SK-N-SH (cell line): ENCODE results near the gene IGSF11. TPM values are rescaled to one million over a fixed set of nuclear protein-coding genes. Genes with fewer than 3 reads are reported as not detected.

Experiments used
- CTCF ChIA-PET: fragments of 300-600, 350-600 bp; formaldehyde crosslinking; extraction: SDS; loops from one replicate; lab custom pipeline; 2021; lab: Yijun Ruan, JAX
- POLR2A ChIA-PET: fragments of 350-600 bp; sonication (Branson Sonifier 250); formaldehyde crosslinking; extraction: SDS; loops from one replicate; lab custom pipeline; 2020; ENCODE audit warnings: antibody characterized with exemption, inconsistent platforms; lab: Yijun Ruan, JAX
- DNase-seq: peaks from one replicate; pipeline ENCODE4 v3.0.0; 2012
- H2AFZ ChIP-seq: fragments of 200-600 bp; sonication (generic); 2 replicates; pipeline ENCODE4 v1.8.1; 2016; ENCODE audit warnings: antibody characterized with exemption, mild to moderate bottlenecking, low read depth
- H3F3A ChIP-seq: fragments of 200-600 bp; sonication (generic); replicated peaks from 2 replicates; pipeline ENCODE3; 2016; ENCODE audit warnings: antibody characterized with exemption, mild to moderate bottlenecking; ENCODE audit not compliant: insufficient read depth
- H3K27ac ChIP-seq, 2 experiments: fragments of 200-500 bp in 1 of 2; fragments of 200-600 bp in 1 of 2; sonication (Bioruptor generic) in 1 of 2; sonication (generic), shearing (Covaris generic) in 1 of 2; 2 replicates each; pipeline versions ENCODE4 v1.5.1 to v1.6.1; 2014 to 2016; ENCODE audit warnings: low read depth in 2 of 2, inconsistent platforms in 1 of 2, low read length in 1 of 2, mild to moderate bottlenecking in 1 of 2, mixed read lengths in 1 of 2
- H3K27me3 ChIP-seq: fragments of 200-600 bp; sonication (generic), shearing (Covaris generic); 2 replicates; pipeline ENCODE4 v1.6.1; 2016; ENCODE audit warnings: mixed run types; ENCODE audit not compliant: insufficient read depth
- H3K36me3 ChIP-seq, 2 experiments: fragments of 200-500 bp in 1 of 2; fragments of 200-600 bp in 1 of 2; sonication (Bioruptor generic) in 1 of 2; sonication (generic) in 1 of 2; replicated peaks in 1 of 2; 2 replicates each; pipeline versions ENCODE3 to v1.5.1; 2014 to 2016; ENCODE audit warnings: low read length in 1 of 2, mild to moderate bottlenecking in 1 of 2; ENCODE audit not compliant: insufficient read depth in 2 of 2, control insufficient read depth in 1 of 2
- H3K4me1 ChIP-seq, 2 experiments: fragments of 200-500 bp in 1 of 2; fragments of 200-600 bp in 1 of 2; sonication (Bioruptor generic) in 1 of 2; sonication (generic), shearing (Covaris generic) in 1 of 2; 2 replicates each; pipeline versions ENCODE4 v1.5.1 to v1.6.1; 2014 to 2016; ENCODE audit warnings: low read depth in 1 of 2, low read length in 1 of 2, mixed run types in 1 of 2; ENCODE audit not compliant: insufficient read depth in 2 of 2, control insufficient read depth in 1 of 2
- H3K4me2 ChIP-seq: fragments of 200-600 bp; sonication (generic), shearing (Covaris generic); 2 replicates; pipeline ENCODE4 v1.6.1; 2017; ENCODE audit warnings: mixed run types
- H3K4me3 ChIP-seq, 2 experiments: fragments of 200-500 bp in 1 of 2; fragments of 200-600 bp in 1 of 2; sonication (Bioruptor generic) in 1 of 2; sonication (generic), shearing (Covaris generic) in 1 of 2; 2 replicates each; pipeline versions ENCODE4 v1.5.1 to v1.8.1; 2014 to 2016; ENCODE audit warnings: low read depth in 2 of 2, inconsistent platforms in 1 of 2, low read length in 1 of 2, mild to moderate bottlenecking in 1 of 2, mixed read lengths in 1 of 2, moderate library complexity in 1 of 2
- H3K79me2 ChIP-seq: fragments of 200-600 bp; sonication (generic); 2 replicates; pipeline ENCODE4 v1.8.1; 2017; ENCODE audit warnings: mild to moderate bottlenecking; ENCODE audit not compliant: insufficient read depth
- H3K9ac ChIP-seq: fragments of 200-600 bp; sonication (generic); 2 replicates; pipeline ENCODE4 v1.6.1; 2017; ENCODE audit warnings: mixed run types
- H3K9me2 ChIP-seq: fragments of 200-600 bp; sonication (generic); 2 replicates; pipeline ENCODE4 v1.6.1; 2017; ENCODE audit warnings: mixed run types
- H3K9me3 ChIP-seq: fragments of 200-600 bp; sonication (generic); 2 replicates; pipeline ENCODE4 v1.6.1; 2017; ENCODE audit warnings: mixed run types, mild to moderate bottlenecking, moderate library complexity
- H4K20me1 ChIP-seq: fragments of 200-600 bp; sonication (generic); 2 replicates; pipeline ENCODE4 v1.6.1; 2017; ENCODE audit warnings: mild to moderate bottlenecking, mixed run types; ENCODE audit not compliant: insufficient read depth
- CTCF ChIP-seq: fragments of 200-600 bp; sonication (generic); IDR thresholded peaks from 2 replicates; pipeline ENCODE4 v1.6.1; 2017; ENCODE audit warnings: antibody characterized with exemption, mild to moderate bottlenecking, moderate library complexity
- EP300 ChIP-seq, 2 experiments: IDR thresholded peaks; 2 replicates each; pipeline versions ENCODE4 v1.4.0 to v1.6.1; 2012; ENCODE audit warnings: borderline replicate concordance in 1 of 2, low read depth in 1 of 2, low read length in 1 of 2
- FOSL2 ChIP-seq: IDR thresholded peaks from 2 replicates; pipeline ENCODE4 v1.4.0; 2012; ENCODE audit warnings: low read depth, mild to moderate bottlenecking, moderate library complexity, borderline replicate concordance
- FOXJ3 ChIP-seq: sonication (generic); formaldehyde crosslinking; IDR thresholded peaks from 2 replicates; pipeline ENCODE4 v1.5.1; 2020; ENCODE audit warnings: mild to moderate bottlenecking, missing genetic modification reagents
- FOXM1 ChIP-seq: IDR thresholded peaks from 2 replicates; pipeline ENCODE4 v1.4.0; 2012; ENCODE audit warnings: low read depth, mild to moderate bottlenecking
- GABPA ChIP-seq: IDR thresholded peaks from 2 replicates; pipeline ENCODE4 v1.4.0; 2012; ENCODE audit warnings: low read depth, mild to moderate bottlenecking
- GATA2 ChIP-seq: sonication (generic); formaldehyde crosslinking; IDR thresholded peaks from 2 replicates; pipeline ENCODE4 v1.5.0; 2020; ENCODE audit warnings: mild to moderate bottlenecking, missing genetic modification reagents
- IRF3 ChIP-seq: fragments of 150-350 bp; IDR thresholded peaks from 2 replicates; pipeline ENCODE4 v1.6.1; 2016; ENCODE audit warnings: mild to moderate bottlenecking, low read depth, low read length
- JUND ChIP-seq: IDR thresholded peaks from 2 replicates; pipeline ENCODE4 v1.4.0; 2012
- MXI1 ChIP-seq: IDR thresholded peaks from 2 replicates; pipeline ENCODE4 v1.6.1; 2012; ENCODE audit warnings: mild to moderate bottlenecking, low read depth, low read length, improper control_type of control experiment
- NRF1 ChIP-seq: IDR thresholded peaks from 2 replicates; pipeline ENCODE4 v1.6.1; 2012; ENCODE audit warnings: low read depth, mild to moderate bottlenecking, low read length
- PBX3 ChIP-seq: IDR thresholded peaks from 2 replicates; pipeline ENCODE4; 2012
- RAD21 ChIP-seq: IDR thresholded peaks from 2 replicates; pipeline ENCODE4 v1.6.1; 2012; ENCODE audit warnings: mild to moderate bottlenecking, low read length
- RCOR1 ChIP-seq: fragments of 150-350 bp; IDR thresholded peaks from 2 replicates; pipeline ENCODE4 v1.6.1; 2017; ENCODE audit warnings: antibody characterized with exemption, low read length
- RXRA ChIP-seq: IDR thresholded peaks from 2 replicates; pipeline ENCODE4 v1.4.0; 2012; ENCODE audit warnings: low read depth, mild to moderate bottlenecking, borderline replicate concordance
- TAF1 ChIP-seq: IDR thresholded peaks from 2 replicates; pipeline ENCODE4 v1.6.1; 2012; ENCODE audit warnings: low read depth, mild to moderate bottlenecking, low read length, moderate library complexity, borderline replicate concordance
- TCF12 ChIP-seq: IDR thresholded peaks from 2 replicates; pipeline ENCODE4 v1.4.0; 2012
- TEAD4 ChIP-seq: IDR thresholded peaks from 2 replicates; pipeline ENCODE4 v1.4.0; 2012; ENCODE audit warnings: mild to moderate bottlenecking, borderline replicate concordance; ENCODE audit not compliant: insufficient read depth
- USF1 ChIP-seq: IDR thresholded peaks from 2 replicates; pipeline ENCODE4 v1.4.0; 2012; ENCODE audit warnings: low read depth, borderline replicate concordance
- YY1 ChIP-seq: IDR thresholded peaks from 2 replicates; pipeline ENCODE4 v1.4.0; 2012; ENCODE audit warnings: low read depth, mild to moderate bottlenecking
- WGBS: methylation state at CpG from one replicate; pipeline ENCODE4 v1.1.6; 2017; ENCODE audit warnings: low lambda C conversion rate; 5-methylcytosine and 5-hydroxymethylcytosine counted together
- polyA plus RNA-seq, 3 experiments: library from polyadenylated mRNA; depleted of rRNA; stranded (reverse); fragments of >200 nt; gene quantifications; 2 replicates each; pipeline ENCODE4 v1.2.3, GENCODE V29; 2012

IGSF11 gene
- polyA plus RNA-seq, 1 of the 3 experiments (the other 2 are of a cell fraction) = 0.07 TPM

- Histone ChIP-seq H3F3A (no peaks in the 10 kb centered on the region), H3K4me2 (no peak overlapping the region), H3K9me3 (no peaks in the 10 kb centered on the region), H3K9ac (no peak overlapping the region), H3K4me3 (no peak overlapping the region), H2AFZ (no peak overlapping the region), H4K20me1 (no peaks in the 10 kb centered on the region), H3K79me2 (no peaks in the 10 kb centered on the region), H3K27ac (no peak overlapping the region), H3K4me1 (no peaks in the 10 kb centered on the region), H3K36me3 (no peaks in the 10 kb centered on the region), H3K27me3 (no peaks in the 10 kb centered on the region), H3K9me2 (no peaks in the 10 kb centered on the region)
- 24% methylated on average over 1 of the region's 1 CpG for WGBS
- TF ChIP-seq MXI1 (no peak), TAF1 (no peak), JUND (no peak), RAD21 (no peak), RXRA (no peak), GABPA (no peak), PBX3 (no peak), FOXM1 (no peak), TEAD4 (no peak), FOSL2 (no peak), RCOR1 (no peak), FOXJ3 (no peak), YY1 (no peak), NRF1 (no peak), GATA2 (CRISPR knock-in tag) (no peak), CTCF (no peak), EP300 (IDR thresholded peaks at IDR 0.05; ENCODE audit: borderline replicate concordance in 1 of 2, low read depth in 1 of 2, low read length in 1 of 2) (no peak), IRF3 (no peak), TCF12 (no peak), USF1 (no peak)
- POLR2A ChIA-PET = interaction anchor here (1.3 kb wide), 1 partner anchor 12 kb away, joined by 3 read pairs; no protein-coding TSS in a partner anchor
- CTCF ChIA-PET = interaction anchor here (1.5 kb wide), 1 partner anchor 71 kb away, joined by 5 read pairs; no protein-coding TSS in a partner anchor
- DNase-seq = no peak
These were observed 78.6 kb downstream of the IGSF11 start for GRCh38 chr3:118955914-118956556.
